Omental fat pad (tissue), 4 donors: ENCODE measurements around the gene LSM14B. TPM values are rescaled to one million over a fixed set of nuclear protein-coding genes. Genes with fewer than 3 reads are reported as not detected.

Source experiments
- ATAC-seq: fragments of 150-250 bp; one replicate; pipeline ENCODE4 v1.9.1; 2016; ENCODE audit warnings: mild to moderate bottlenecking, moderate library complexity; ENCODE audit not compliant: low FRiP score
- DNase-seq: peaks from one replicate; pipeline ENCODE4 v3.0.0-alpha.2; 2019; ENCODE audit warnings: low spot score
- CTCF ChIP-seq, 3 donors: fragments of 450-650 bp; IDR thresholded peaks; one replicate each; pipeline ENCODE4 v1.5.1; 2016 to 2017; ENCODE audit warnings: antibody characterized with exemption in 3 of 3, mild to moderate bottlenecking in 3 of 3, moderate library complexity in 2 of 3
- total RNA-seq, 4 donors: library from RNA; depleted of rRNA; stranded (reverse); fragments of >200 nt; gene quantifications; one replicate each; pipeline ENCODE4 v1.1.0, GENCODE V29; 2016

Gene LSM14B
- total RNA-seq, 4 donors from 2014 or later: 13.1 to 23.8 (median 16.0) TPM

GRCh38 chr20:62119591-62120364 is 2.5 kb upstream of the LSM14B start:
- ATAC-seq (no peak), DNase-seq (no peak)
- no peak for TF ChIP-seq CTCF (IDR thresholded peaks at IDR 0.05)

- TF ChIP-seq CTCF (IDR thresholded peaks at IDR 0.05): no peak
- no peak for ATAC-seq
- no peak for DNase-seq
These were observed 1.9 kb upstream of the LSM14B start for GRCh38 chr20:62120365-62120762.

GRCh38 chr20:62120990-62121775 is 1.1 kb upstream of the LSM14B start:
- ATAC-seq (peak; percentile 20), DNase-seq (no peak)
- no peak for TF ChIP-seq CTCF (IDR thresholded peaks at IDR 0.05)

GRCh38 chr20:62122654-62123449 is 577 bp downstream of the LSM14B start:
- no peak for TF ChIP-seq CTCF (IDR thresholded peaks at IDR 0.05)
- ATAC-seq (peak; percentile 26), DNase-seq (no peak)

- no peak for TF ChIP-seq CTCF (IDR thresholded peaks at IDR 0.05)
- ATAC-seq: no peak
These were observed 1.3 kb downstream of the LSM14B start for GRCh38 chr20:62123450-62124118.

GRCh38 chr20:62126141-62126540 is 3.9 kb downstream of the LSM14B start:
- ATAC-seq (no peak), DNase-seq (no peak)
- no peak for TF ChIP-seq CTCF (IDR thresholded peaks at IDR 0.05)

More at GRCh38 chr20:62123450-62124118, 1.3 kb downstream of the LSM14B start:
- DNase-seq: no peak
